Testis (tissue), 2 donors: ENCODE measurements around the gene PAIP1.

Experiments used
- CTCF ChIP-seq, 3 experiments: fragments of 450-650 bp in 2 of 3; fragments of 200-600 bp in 1 of 3; sonication (generic) in 1 of 3; IDR thresholded peaks; one replicate each; pipeline ENCODE4 v1.5.1; 2016 to 2019; ENCODE audit warnings: antibody characterized with exemption in 3 of 3, mild to moderate bottlenecking in 2 of 3, moderate library complexity in 1 of 3
- POLR2A ChIP-seq: fragments of 450-650 bp; IDR thresholded peaks from one replicate; pipeline ENCODE4 v1.6.1; 2017; ENCODE audit warnings: antibody characterized with exemption, mild to moderate bottlenecking, moderate library complexity

- TF ChIP-seq POLR2A (no peak), CTCF (IDR thresholded peaks at IDR 0.05) (no peak)
These were observed 2.4 kb downstream of the PAIP1 start for GRCh38 chr5:43554497-43554896.
